NCI-H2227 (cell line): ENCODE data around the gene CCDC116.
"Not testable (repeated sequence)": the region's sequence is repeated elsewhere in the genome, so short reads cannot be mapped to it uniquely, and the experiment has no call there.

Experiments used
- DNase-seq: peaks from one replicate; lab custom pipeline; 2025; ENCODE audit not compliant: unreplicated experiment; lab: John Stamatoyannopoulos, UW

CCDC116 gene, protein sequence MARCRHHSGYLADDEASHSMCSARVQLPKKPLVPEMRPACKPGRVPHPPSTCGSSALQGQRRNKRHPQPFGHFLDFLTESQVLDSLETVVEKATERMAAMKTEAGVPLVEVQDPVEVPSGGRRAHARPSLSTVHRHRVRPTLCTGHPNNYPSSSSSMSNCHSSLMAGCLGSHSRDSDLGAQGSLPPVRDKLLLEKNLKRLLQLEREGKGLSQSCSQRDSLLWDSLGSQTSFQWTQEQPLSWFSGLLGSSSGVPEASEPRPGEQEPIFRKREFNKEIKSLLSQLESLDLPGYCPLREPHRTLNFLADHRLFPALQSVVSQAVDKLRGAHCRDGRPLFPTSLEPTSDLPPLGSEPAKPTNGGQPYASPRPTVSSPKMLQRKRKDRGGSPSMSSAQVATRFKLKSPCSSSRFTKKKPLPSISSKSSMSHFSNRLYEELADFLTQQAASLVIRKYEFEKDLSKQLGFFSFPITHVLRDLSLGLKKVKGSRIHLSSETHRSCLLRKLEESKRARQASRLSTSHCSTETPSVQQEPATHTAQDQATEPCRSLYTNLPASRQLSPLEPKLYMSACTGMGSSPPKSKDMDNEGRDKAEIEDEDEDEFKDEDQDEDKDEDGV

DNA sequence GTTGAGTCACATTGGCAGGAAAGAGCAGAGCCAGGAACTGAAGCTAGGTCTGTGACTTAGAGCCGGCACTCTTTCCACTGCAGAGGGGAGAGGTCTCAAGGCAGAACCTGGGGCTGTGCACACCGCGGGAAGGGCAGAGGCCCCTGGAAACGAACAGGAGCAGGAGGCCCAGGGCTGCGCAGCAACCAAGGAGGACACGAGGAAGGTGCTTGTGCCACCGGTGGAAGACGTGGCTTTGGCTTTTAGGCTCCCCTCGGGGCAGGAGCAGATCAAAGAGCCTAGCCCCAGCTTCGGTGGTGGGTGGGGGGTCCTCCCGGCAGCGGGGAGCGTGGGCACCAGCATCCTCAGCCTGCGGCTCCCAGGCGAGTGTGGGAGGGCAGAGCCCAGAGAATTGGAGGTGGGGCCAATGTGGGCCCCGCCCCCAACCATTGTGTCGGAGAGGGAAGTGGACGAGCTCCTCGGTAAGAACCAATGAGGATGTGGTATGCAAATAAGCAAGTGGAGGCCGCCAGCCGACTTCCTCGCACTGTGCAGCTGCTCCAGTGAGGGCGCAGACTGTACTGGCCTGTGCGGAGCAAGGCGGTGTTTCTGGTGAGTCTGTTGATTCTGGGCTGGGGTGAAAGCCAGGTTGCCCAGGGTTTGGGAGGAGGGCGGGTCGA, at the start of gene CCDC116:
Gene CCDC116 (plus strand): TSS at position 524 of the 659 bp plus-strand sequence. CDS start 422 bp downstream, outside the sequence.
- peak; percentile 21 for DNase-seq

DNA sequence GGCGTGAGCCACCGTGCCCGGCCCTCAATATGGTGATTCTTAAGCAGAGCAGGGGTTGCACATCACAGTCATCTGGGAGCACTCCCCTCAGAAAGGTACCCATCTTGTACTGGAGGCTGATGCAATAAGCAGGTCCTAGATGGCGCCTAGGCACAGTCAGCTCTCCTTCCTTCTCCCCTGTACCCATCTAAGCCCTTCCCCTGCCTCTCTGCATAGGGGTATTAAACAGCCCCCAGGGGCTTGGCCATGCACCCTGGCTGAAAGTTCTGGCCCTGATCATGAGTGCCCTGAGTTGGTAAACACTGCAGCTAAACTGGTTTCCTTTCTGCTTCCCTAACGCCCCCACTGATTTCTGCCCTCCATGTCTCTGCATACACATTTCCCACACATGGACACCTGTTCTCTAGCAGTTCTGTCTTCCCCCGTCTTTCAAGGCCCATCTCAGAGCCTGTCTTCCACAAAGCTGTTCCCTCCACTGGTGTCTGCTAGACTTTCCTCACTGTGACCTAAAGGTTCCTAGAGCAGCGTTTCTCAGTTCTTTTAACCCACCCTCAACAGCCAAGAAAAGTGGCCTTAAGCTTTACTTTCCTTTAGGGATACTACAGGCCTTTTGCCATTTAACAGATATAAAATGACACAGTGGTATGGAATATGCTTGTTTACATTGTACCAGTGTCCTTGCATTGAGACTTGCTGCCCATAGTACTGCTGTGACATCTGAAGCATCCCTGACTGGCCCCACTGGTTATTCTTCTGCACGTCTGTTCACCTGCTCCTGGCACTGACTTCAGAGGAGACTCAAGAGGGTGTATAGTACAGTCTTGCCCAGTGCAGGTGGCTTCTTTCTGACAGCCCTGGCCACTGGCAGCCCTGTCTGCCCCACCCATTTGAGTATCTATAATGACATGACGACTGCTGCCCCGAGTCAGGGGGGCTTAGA, 49.5 kb upstream of the CCDC116 start:
- DNase-seq: no peak

DNA sequence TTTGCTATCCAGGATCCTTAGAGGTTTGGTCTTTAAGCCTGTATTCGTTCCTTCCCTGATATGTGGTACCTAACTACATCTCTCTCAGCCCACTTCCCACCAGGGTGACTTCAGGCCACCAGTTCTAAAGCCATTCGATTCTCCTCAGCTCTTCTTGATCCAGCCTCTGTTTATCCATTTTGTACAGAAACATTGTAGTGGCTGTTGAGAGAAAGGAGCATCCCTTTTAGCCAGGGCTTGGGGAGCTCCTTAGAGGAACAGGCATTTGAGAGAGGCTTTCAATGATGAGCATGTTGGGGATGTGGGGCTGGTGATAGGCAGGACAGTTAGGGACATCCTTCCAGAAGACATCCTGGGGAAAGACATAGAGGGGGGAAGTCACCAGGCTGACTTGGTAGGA, 47.2 kb upstream of the CCDC116 start:
- DNase-seq: no peak

DNA sequence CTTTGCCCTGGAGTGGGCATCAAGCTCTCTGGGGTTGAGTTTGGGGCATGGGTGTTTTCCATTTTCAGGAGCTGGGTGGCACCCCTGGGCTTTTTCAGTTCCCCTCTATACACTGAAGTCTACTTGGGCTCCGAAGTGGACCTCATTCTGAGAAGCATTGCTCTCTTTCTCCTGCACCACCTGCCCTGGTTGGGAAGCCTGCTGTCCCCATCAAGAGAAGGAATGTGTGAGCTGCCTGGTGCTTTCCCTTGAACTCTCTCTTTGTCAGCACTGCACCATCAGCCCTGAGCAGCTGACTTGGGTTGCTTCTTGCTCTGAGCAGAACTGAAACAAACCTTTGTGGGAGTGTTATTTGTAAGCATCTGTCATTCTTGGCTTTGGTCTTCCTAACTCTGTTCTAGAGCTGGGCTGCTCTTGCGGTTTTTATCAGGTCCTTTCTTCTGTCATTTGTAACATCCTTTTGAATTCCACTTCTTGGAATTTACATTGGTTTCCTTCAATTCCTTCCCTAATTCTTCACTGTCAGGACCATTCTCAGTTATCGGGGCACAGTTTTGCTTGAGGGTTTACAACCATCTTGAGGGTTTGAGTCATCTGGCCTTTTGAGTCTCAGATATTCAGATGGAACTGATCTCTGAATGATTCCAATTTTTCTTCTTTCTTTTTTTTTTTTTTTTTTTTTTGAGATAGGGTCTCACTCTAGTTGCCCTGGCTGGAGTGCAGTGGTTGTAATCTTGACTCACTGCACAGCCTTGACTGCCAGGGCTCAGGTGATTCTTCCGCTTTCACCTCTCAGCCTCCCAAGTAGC, 44.6 kb upstream of the CCDC116 start:
- no peak for DNase-seq

DNA sequence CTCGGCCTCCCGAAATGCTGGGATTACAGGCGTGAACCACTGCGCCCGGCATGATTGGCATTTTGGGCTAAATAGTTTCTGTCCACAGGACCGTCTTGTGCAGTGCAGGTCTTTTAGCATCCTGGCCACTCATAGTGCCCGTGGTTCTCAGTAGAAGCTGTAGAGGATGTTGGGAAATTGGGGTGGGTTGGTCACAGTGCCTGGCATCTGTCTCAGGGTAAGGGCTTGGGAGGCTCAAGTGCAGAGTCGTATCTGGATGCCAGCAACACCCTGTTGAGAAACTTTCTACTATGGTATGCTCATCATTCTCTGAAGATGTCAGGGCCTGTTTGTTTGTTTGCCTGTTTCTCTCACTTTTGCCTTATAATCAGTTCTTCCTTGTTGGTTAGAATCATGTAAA, 43.2 kb upstream of the CCDC116 start:
- no peak for DNase-seq

DNA sequence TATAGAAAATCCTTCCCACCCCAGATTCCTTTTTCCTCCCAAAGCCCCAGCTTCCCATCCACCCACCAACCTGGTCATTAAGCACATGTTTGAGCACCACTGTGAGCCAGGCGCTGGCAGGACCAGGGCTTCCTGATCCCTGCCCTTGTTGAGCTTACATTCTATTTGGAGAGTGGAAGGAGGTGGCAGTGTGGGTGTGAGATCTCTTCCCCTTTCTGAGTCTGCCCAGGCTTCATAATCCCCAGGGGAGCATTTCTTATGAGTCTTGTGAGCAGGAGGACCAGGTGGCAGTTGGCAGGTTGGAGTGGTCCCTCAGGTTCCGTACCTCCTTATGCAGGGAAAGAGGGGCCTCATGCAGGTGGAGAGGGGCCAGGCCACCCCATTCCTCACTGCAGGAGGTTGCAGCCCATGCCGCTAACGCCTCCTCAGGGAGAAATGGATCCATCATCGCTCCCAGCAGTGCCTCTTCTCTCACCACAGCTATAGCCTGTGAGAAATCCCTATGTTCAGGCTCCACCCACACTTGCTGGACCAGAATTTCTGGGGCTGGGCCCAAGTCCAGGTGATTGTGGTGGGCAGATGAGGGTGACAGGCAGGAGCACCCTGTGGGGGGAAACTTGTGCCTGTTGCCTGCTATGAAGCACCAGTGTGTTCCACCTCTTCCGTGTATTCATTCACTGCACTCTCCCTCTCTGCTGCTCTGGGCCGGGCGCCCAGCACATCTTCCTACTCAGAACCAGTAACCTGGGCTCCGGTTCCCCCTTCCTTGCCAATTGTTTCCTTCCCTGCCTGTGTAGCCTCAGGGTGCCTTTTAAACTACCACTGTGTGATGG, 41.5 kb upstream of the CCDC116 start:
- DNase-seq: no peak

DNA sequence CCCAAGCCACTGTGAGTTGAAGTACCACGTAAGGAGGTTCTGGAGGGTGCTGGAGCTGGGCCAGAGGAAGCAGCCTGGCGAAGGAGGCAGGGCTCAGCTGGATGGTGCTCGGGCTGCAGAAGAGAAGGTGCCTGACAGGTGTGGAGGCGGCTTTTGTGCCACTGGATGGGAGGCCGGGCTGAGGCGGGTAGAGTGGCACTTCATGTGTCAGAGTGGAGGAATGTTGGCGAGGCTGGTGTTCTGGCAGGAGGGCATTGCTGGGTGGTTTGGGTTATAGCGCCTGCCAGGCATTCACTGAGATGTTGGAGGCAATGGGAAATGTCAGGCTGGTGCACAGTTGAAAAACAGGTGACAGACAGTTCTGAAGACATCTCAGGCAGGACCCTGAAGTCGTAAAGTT, 40.9 kb upstream of the CCDC116 start:
- DNase-seq: no peak

DNA sequence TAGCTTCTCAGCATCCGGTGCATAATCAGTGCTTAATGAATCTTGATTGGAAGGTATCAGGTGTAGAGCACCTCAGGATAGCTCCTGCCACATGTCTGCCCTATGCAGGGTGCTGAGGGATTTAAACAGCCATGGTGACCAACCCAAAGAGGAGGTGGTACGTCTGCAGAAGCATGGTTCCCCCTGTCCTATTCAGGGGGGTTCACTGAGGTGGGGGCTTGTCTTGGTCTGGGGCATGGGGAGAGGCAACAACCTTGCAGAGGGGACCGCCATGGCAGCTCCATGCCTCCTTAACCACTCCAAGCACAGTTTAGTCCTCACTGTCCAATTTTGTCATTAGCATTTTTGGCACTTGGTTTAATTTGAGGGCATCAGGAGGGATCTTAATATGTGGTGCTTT, 40.1 kb upstream of the CCDC116 start:
- no peak for DNase-seq

DNA sequence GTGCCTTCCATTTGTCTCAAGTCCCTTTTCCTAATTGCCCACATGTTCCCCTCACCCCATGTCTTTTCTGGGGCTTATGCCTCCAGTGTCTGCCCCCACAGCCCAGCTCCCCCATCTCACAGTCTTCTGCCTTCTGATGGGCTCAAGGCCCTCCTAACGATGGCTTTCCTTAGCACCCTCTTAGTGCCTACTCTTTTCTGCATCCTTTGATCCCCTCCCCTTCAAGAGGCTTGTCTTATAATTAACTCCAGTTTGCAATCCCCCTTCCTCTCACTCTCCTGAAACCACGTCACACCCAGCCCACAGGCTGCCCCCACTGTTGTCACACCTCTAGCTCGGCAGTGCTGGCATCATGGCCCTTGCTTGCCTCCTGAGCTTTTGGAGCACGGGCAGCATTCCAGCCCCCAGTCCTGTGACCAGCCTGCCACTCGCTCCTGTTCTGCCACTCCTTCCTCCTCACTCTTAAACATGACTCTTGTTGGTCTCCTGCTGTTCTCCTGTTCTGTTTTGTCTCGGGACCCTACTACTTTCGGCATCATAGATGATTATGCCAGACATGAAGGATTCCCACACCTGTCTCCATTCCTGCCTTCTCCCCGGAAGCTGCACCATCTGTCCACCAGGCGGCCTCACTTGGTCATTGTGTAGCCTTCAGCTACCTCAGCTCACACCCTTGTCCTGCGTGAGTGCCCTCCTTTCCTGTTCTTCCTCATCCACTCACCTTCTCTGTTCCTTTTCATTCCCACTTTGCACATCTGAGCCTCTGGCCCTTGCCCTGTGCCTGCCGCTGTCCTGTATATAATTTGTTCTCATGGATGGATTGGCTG, 38.9 kb upstream of the CCDC116 start:
- peak; percentile 15 for DNase-seq

DNA sequence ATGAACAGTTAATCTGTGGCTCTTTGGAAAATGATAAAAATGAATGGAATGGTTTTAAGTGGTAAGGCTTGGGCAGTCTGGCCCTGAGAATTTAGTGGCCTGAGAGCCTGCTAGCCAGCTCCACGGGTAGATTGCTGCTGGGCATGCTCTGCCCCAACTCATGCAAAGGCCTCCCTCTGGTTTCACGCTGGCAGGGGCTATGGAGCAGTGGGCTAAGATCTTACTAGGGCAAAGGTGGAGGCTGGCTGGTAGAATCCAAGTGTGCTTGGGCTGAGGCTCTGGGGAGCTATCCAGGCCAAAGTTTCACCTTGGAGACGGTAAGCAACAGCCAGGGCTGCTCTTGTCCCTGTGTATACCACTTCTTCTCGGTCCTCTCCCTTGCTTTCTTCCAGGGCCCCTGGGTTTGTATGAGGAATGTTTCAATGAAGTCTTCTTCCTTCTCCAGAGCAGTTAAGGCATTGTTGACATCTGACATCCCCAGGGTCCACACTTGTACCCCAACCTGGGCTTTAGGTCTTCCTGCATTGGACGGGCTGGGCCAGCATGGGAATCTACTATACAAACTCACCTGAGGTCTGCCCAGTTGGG, 37.6 kb upstream of the CCDC116 start:
- no peak for DNase-seq

DNA sequence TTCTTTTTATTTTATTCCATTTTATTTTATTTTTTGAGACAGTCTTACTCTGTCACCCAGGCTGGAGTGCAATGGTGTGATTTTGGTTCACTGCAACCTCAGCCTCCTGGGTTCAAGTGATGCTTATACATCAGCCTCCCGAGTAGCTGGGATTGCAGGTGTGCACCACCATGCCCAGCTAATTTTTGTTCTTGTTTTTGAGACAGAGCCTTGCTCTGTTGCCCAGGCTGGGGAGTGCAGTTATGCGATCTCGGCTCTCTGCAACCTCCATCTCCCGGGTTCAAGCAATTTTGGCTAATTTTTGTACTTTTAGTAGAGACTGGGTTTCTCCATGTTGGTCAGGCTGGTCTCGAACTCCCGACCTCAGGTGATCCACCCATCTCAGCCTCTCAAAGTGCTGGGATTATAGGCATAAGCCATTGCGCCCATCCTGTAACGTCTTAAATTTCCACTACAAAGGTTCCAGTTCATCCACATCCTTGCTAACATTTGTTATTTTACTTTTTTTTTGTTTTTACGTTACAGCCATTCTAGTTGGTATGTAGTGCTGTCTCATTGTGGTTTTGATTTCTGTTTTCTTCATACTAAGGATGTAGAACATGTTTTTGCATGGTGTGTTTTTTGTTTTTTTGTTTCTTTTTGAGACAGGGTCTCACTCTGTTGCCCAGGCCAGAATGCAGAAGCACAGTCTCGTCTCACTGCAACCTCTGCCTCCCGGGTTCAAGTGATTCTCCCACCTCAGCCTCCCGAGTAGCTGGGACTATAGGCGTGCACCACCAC, 36.0 kb upstream of the CCDC116 start:
- not testable (repeated sequence) for DNase-seq

DNA sequence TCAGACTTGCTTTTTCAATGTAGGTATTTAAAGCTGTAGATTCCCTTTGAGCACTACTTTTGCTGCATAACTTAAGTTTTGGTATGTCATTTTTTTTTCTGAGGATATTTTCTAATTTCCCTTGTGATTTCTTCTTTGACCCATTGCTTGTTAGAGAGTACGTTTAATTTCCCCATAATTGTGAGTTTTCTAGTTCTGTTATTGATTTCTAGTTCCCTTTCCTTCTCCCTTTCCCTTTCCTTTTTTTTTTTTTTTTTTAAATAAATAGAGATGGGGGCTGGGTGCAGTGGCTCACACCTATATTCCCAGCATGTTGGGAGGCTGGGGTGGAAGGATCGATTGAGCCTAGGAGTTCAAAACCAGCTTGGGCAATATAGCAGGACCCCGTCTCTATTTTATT, 34.3 kb upstream of the CCDC116 start:
- no peak for DNase-seq

DNA sequence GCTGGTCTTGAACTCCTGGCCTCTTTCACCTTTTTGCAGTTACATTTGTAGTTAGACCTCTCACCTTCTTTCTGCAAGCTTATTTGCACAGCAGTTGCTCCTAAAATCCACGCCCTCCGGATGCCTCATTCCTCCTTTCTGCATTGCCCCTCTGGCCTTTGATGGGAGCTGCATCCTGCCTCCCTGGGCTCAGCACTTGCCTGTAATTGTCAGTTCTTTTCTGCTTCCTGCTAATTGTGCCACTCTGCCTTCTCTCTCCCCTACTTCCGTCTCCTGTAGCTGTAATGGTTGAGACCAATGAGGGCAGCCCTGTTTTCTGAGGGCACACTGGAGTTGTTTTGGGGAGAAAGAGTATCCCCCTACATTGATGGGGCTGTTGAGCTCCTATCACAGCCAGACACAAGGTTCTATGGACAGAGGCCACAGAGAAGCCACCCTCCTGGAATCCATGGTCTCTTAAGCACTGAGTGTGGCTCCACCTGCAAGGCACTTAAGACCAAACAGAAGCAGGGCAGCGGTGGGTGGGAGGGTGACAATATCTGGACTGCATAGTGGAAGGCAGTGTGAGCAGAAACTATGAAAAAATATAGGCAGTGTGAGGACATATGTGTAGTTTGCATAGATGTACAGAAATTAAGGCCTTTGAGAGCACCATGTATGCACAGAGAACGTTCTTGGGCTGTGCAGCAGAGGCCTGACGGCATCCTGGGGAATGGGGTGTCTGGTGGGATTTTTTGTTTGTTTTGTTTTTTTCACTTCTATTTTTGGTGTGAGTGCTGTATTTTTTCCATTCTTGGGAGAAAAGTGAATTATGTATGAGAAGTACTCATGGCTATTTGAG, 33.3 kb upstream of the CCDC116 start:
- peak; percentile 61 for DNase-seq

DNA sequence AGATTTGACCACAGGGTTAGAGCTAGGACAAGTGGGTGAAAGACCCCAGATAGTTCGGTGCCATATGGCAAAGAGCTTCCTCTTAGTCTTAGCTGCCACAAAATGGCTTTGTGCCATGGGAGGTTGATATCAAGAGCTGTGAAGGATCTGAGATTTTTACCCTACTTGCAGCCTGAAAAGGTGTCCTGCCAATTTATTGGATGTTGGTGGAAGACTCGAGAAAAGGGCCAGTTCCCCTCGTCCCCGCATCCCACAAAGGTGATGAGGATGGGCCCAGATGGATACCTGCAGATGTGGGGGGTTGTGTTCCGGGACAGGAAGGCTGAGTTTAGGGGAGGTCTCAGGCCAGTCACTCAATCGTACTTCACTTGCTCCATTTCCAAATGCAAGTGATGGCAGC, 30.0 kb upstream of the CCDC116 start:
- DNase-seq: no peak

DNA sequence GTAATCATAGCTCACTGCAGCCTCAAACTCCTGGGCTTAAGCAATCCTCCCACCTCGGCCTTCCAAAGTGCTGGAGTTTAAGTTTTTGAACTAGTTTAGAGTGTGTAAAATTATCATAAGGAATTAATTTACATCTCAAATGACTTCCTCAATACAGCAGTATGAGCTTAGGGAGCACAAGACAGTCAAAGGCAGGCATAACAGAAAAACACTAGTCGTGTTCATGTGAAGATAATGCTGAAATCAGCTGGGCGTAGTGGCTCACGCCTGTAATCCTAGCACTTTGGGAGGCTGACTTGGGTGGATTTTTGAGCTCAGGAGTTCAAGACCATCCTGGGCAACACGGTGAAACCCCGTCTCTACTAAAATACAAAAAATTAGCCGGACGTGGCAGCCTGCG, 28.6 kb upstream of the CCDC116 start:
- DNase-seq: no peak

DNA sequence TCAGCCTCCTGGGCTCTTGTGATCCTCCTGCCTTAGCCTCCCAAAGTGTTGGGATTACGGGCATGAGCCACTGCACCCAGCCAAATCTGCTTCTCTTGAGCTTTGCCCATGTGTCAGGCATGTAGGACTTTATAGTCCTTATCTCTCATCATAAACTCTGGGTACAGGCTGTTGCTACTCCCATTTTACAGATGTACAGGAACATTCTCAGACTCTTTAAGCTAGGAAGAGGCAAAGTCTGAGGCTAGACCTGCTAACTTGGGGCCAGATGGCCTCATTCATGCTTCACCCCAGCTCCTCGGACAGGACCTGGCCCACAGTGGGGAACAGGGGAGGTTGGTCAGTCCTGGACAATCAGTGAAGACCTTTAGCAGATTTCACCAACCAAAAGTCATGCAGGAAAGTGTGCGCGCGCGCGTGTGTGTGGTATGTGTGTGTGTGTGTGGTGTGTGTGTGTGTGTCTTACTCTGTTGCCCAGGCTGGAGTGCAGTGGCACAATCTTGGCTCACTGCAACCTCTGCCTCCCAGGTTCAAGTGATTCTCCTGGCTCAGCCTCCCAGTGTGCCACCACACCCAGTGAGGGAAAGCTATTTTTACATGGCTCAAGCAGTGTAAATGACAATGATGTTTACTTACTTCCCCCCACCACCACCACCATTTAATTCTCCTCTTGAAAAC, 26.5 kb upstream of the CCDC116 start:
- DNase-seq: no peak
